Activated CD8-positive, alpha-beta memory T cell treated with anti-CD3 and anti-CD28 coated beads for 36 hours (primary cell): ENCODE data around the gene NAALADL2. TPM values are rescaled to one million over a fixed set of nuclear protein-coding genes. Genes with fewer than 3 reads are reported as not detected.
"Not testable (repeated sequence)": the region's sequence is repeated elsewhere in the genome, so short reads cannot be mapped to it uniquely, and the experiment has no call there.

Experiments used
- CTCF ChIA-PET: fragments of 350-600 bp; sonication (Branson Sonifier 250); formaldehyde crosslinking; loops from one replicate; lab custom pipeline; 2021; ENCODE audit warnings: antibody characterized with exemption; lab: Charles Lee
- POLR2A ChIA-PET: fragments of 350-600 bp; sonication (Branson Sonifier 250); formaldehyde crosslinking; loops from one replicate; lab custom pipeline; 2021; ENCODE audit warnings: antibody characterized with exemption; lab: Charles Lee
- total RNA-seq, 2 experiments: library from RNA; stranded (reverse); gene quantifications; one replicate each; pipeline ENCODE4 v1.2.3, GENCODE V29; 2021

Gene NAALADL2
- total RNA-seq, 2 experiments from 2014 or later: not detected

DNA sequence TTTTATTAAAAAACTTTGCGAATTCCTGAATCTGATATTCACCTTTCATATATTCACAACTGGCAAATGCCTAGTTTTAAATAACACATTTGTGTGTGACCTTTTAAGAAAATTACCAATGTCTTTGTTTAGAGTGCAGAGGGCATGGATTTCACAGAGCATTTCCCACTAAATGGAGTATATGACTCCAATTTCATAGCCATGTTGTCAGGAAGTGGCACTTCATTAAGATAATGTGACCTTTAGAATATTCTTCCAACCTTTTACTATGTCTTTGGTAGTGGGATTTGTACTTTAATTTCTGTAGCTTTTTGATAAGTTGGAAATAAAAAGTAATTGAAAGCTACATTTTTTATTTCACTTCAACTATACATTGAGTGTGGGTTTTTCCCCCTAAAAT, 188.7 kb downstream of the NAALADL2 start:
- POLR2A ChIA-PET: no interaction called here
- CTCF ChIA-PET: no interaction called here

DNA sequence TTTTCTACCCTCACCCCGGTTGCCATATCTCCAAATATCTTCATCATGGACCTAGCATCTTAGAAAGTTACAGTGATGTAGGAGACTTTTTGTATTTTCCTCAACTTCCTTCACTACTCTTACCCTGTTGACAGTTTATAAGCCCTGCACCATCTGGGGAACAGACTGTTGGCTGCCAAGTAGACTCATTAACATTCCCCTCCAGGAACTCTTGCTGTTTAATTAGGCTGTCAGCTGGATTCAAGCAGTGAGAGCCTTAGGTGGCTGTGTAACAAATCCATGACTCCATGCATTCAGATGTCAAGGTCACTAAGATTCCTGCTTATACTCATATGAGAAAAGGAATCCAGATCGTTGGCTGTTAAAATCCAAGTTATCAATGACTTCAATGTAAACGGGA, 198.3 kb downstream of the NAALADL2 start:
- ChIA-PET POLR2A (no interaction called here), CTCF (no interaction called here)

DNA sequence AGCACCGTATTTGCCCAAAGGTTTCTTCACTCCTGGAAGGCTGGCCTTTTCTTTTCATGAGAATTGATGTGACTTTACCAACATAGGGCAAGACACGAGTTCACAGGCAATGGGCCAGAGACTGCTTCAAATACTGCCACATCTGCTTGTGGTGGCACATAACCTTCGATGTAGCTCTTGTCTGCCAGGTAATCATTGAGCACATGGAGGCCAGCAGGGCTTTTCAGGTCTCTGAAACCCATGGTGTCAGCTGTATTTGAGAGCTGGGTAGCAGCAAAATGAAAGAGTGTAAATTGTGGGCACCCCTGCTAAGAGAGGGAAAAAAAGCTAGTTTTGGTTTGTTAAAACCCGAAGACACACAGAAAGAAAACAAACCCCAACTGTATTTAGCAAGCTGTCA, 200.7 kb downstream of the NAALADL2 start:
- ChIA-PET CTCF (no interaction called here), POLR2A (no interaction called here)

DNA sequence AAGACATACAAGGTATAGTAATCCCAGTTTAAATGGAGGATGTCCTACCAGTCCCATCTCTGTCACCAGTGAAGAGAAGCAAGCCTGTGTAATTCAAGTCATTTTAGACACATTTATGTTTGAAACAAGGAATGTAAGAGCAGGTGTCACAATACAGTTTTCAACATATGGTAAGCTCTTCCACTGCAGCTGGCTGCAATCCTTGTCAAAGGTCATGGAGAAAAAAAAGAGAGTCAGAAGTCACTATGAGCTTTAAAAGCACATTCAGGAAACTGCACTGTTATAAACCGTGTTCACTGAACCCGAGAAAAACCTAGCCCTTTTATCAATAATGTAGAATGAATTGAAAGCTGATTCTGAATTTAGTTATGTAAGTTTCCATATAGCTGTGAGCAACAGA, 206.4 kb downstream of the NAALADL2 start:
- POLR2A ChIA-PET: no interaction called here
- CTCF ChIA-PET: no interaction called here

DNA sequence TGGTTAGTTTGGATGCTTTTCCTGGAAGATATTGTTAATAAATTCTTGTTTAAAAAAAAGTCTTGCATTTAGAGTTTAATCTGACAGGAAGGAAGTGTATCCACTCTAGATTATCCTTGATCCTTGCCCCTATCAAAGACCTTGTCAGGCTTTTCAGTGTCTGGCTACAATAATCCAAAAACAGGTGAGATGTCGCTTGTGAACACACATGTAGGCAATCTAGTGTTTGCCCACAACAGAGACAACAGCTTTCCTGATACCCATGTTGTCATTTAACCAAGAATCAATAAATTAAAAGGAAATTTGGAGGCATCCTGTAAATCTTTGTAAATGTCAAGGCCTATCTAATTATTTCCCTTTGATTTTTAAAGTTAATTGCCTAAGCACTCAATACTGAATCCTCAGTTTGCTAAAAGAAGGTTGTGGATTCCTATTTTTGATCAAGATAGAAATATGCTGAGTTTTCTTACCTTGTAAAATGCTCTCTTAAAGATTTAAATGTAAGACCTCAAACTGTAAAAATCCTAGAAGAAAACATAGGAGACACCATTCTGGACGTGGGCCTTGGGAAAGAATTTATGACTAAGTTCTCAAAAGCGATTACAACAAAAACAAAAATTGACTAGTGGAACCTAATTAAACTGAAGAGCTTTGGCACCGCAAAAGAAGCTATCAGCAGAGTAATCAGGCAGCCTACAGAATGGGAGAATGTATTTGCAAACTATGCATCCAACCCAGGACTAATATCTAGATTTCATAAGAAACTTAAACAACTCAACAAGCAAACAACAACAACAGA, 207.7 kb downstream of the NAALADL2 start:
- CTCF ChIA-PET: no interaction called here
- POLR2A ChIA-PET: no interaction called here

DNA sequence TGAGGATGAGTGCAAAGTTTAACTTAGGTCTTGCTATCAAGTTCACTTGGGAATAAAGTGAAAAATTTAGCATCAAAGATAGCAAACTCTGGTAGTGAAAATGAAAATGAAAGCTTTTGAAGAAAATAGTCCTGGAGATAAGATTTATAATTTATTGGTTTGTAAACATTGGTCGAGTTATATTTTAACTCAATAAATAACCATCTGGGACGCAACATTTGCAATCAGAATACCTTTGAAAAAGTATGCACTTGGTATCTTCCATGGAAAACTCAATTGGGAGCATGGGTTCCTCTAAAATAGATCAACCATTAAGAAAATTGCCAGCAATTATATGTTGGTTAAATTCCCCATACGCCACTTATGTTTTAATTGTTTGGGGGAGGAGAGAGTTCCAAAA, 209.5 kb downstream of the NAALADL2 start:
- ChIA-PET POLR2A (no interaction called here), CTCF (no interaction called here)

DNA sequence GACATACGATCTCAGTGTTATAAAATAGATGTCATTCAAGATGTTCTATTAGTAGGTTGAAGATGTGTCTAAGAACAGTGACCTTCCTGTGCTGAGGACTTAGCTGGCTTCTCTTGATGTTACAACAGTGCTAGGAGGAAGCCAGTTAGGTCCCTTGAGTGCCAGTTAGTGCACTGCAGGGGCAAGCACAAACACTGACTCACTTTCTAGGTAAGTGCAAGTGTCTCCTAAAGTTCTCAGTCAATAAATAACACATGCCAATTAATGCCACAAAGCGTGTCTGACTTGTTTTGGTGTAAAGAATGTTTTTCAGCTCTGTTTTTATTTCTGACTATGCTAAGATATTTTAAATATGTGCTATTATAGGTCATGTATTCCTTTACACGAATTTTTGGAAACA, 211.8 kb downstream of the NAALADL2 start:
- POLR2A ChIA-PET: no interaction called here
- CTCF ChIA-PET: no interaction called here

DNA sequence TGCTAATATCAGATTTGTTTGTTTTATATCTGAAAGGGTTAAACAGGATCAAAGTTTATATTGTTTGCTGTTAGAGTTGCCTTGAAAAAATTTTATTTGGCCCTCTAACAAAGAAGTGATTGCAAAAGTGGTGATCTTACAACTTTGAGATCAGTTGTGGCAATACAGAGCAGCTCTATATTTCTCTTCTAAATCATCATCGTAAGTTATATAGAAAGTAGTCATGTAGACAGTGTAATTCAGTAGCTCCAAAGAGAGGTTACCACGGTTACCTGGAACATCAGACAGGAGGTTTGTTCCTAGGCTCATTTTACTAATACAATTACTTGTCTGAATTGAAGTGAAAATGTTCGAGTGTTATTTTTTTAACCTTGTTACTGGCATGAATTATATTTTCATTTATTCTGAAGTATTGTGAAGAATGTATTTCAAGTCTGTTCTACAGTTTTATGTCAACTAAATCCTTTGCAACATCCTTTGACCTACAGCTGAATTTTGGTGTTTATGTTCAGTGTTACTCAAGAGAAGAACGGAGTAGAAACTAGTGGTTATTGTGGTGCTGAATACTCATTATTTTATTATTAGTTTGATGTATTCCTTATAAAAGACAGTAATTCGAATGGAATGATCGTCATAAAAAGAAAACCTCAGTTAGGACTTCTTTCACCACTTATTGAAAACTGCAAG, 214.2 kb downstream of the NAALADL2 start:
- ChIA-PET CTCF (no interaction called here), POLR2A (no interaction called here)

DNA sequence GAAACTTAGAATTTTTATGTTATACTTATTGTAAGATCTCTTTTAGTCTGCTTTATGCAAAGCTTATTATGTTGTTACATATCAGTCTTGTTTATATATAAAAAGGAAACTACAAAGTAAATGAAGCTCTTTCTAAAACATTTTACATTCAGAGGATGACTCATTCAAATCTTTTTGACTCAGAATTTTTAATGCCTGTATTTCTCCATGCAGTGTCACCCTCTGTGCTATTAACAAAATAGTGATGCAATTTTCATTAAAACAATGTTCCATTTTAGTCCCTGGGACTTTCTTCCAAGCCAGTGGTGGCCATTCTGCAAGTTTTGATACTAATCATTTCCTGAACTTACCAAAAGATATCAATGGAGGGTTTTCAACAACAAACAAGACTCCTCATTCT, 216.1 kb downstream of the NAALADL2 start:
- ChIA-PET POLR2A (no interaction called here), CTCF (no interaction called here)

DNA sequence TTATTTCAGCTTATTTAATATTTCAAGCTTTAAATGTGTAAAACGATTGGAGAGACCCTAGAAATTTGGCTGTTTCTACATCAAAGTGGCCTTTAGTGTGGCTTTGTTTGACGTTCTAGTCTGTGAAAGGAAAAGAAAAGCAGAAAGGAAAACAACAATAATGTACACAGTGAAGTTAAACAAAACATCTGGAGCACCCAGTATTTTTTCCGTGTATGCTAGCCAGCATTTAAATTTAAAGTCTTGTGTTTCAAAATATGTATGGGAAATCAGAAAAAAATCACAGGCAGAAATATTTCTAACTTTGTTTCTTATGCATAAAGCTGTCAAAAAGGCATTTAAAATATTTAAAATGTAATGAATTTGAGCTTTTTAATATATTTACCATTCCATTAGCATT, 218.1 kb downstream of the NAALADL2 start:
- ChIA-PET CTCF (no interaction called here), POLR2A (no interaction called here)

DNA sequence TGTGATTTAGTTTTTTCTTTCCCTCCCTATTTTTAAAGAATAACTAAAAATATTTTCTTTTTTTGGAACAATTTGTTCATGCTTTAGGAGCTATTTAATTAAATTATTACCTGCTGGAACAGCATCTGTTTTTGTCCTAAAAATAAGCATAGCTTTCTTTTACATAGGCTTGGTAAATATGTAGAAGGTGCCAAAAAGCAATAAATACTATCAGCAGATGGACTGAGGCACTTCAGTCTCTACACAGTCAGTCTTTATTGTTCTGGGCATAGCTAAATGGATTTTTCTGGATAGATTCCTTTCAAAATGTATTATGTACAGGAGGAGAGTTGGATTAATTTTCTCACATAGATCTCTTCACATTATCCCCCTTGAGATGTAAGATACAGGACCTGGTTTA, 223.5 kb downstream of the NAALADL2 start:
- POLR2A ChIA-PET: no interaction called here
- CTCF ChIA-PET: no interaction called here

DNA sequence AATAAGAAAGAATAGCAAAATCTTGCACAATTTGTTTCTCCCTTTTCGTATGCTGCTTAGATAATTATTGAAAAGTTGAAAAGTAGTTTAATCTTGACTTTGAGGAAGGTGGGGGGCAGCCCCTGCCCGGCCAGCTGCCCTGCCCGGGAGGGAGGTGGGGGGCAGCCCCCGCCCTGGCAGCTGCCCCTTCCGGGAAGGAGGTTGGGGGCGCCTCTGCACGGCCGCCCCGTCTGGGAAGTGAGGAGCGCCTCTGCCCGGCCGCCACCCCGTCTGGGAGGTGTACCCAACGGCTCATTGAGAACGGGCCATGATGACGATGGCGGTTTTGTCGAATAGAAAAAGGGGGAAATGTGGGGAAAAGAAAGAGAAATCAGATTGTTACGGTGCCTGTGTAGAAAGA, 228.0 kb downstream of the NAALADL2 start:
- POLR2A ChIA-PET, CTCF ChIA-PET: not testable (repeated sequence)

DNA sequence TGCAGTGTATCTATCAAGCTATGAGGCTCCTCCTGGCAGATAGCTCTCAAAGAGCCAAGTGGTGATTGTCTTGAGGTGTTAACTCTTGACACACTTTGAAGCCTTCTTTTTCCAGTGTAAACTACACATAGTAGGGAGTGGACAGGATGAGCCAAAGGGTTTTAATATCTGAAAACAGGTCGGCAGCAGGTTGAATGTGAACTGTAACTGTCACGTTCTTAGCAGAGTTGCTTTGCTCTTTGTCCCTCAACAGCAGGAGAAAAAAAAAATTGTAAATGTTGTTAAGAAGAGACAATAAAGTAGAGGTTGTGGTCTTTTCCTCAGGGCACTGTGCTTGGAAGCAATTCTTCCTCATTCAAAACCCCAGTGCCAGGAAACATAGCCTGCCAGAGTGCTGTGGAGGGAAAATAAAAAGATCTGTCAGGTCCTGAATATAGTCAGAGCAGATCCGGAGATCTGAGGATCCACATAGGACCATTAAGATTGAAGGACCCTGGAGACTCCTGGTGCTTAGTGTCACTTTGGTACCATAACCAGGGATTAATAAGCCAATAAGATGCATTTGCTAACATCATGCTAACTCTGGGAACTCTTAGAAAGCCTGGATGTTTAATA, 229.7 kb downstream of the NAALADL2 start:
- CTCF ChIA-PET: no interaction called here
- POLR2A ChIA-PET: no interaction called here

DNA sequence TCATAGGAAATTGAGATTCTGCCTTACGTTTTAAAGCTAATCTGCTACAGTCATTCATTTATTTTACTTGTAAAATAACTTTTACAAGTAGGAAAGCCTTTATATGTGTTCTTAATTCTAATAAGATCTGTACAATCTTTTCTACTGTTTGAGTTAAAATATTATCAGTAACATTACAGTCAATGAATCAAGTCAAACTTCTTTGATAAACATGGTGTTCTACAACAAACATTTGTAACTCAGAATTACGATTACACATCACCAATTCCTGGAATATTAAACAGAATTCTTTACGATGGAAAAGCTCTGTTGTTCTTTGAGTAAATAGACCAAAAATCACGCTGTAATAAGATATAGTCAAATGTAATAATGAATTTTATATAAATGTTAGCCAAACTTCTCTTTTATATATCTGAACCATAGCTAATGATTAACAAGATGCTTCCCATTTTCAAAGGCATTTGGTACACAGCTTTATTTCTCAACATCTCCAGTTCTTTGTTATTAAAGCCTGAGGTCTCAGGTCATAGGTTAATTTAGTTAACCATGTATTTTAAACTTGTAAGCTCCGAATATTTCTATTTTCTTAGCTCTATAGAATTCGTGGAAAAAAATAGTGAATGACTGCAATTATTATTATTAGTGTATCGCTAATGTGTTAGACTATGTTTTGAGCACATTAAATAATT, 232.4 kb downstream of the NAALADL2 start:
- CTCF ChIA-PET: no interaction called here
- POLR2A ChIA-PET: no interaction called here

DNA sequence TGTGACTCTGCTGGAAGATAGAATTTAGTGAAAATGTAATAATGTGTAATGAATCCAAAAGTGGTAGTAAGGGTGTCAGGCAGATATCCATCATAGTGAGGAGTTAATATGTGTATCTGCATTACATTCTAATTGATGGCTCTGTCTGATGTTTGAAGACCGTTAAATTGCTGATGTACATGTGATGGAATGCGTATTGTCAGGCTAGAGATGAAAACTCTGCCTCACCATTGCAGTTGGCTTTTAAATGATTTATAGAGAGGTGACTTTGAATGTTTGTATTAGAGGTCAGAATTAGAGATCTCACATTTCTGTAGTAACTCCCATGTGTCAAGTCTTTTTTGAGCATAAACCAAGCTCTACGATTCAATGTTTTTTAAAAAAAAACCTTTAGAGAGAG, 234.6 kb downstream of the NAALADL2 start:
- ChIA-PET CTCF (no interaction called here), POLR2A (no interaction called here)

DNA sequence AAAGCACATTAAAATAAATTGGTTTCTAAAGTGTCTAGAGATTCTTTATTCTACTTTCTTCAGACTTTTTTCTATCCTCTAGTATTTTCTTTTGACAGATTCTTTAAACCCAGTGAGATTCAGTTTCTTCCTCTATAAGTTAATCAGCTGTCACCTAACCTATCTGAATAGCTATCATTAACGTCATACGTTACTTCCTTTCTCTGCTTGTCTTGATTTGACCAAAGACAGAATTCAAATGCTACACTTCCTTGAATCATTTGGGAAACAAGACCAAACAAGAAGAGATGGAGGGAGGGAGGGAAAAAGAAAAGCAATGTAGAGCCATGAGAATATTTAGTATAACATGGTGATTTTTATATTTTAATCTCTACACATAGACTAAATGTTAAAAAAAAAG, 235.2 kb downstream of the NAALADL2 start:
- ChIA-PET POLR2A (no interaction called here), CTCF (no interaction called here)

DNA sequence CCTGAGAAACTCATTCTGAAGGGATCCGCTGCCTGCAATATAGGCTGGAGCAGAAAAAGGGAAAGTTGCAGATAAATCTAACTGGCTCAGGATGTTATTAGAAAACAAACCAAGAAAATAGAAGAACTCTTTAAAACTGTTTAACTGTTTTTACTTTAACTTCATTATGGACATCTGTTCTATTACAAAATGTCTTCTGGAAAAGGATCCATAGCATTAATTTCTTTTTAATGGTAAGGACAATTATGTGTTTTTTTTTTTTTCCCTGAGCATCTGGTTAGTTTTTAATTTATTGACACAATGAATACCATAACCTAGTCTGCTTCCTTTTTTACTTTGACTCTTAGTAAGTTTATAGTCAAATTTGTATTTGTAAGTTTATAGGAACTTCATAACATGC, 239.5 kb downstream of the NAALADL2 start:
- ChIA-PET POLR2A (no interaction called here), CTCF (no interaction called here)

DNA sequence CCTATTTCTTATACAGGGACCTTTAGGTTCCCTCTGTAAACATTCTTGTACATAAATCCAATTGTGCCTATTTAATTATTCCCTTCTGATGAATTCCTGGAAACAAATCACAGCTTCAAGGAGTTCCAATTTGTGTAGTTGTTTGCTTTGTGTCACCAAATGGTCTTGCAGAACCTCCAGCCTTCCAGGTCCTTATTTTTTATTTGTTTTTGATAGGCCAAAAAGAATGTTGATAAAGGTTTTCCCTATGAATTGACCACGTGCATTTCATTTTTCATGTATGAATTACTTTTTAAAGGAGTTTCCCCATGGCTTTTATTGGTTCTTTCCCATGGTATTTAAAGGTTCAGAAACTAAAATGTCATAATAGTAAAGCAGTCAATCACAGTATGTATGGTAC, 243.0 kb downstream of the NAALADL2 start:
- ChIA-PET CTCF (no interaction called here), POLR2A (no interaction called here)

DNA sequence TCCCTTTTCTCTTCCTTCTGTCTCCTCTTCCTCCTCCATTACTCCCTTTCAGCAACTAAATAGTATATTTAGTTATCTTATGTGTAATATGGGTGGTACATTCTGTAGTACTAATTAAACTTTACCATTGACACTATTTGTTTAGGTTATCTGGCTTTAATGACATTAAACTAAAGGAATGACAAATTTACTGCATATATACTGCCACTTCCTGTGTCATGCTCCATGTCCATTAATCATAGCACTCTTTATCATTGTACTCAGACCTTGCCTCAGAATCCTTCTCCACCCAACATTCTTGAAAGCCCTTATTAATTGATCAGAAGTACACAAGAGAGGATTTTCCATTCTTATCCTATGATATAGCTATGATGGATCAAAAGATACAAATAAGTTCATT, 244.2 kb downstream of the NAALADL2 start:
- ChIA-PET CTCF (no interaction called here), POLR2A (no interaction called here)

DNA sequence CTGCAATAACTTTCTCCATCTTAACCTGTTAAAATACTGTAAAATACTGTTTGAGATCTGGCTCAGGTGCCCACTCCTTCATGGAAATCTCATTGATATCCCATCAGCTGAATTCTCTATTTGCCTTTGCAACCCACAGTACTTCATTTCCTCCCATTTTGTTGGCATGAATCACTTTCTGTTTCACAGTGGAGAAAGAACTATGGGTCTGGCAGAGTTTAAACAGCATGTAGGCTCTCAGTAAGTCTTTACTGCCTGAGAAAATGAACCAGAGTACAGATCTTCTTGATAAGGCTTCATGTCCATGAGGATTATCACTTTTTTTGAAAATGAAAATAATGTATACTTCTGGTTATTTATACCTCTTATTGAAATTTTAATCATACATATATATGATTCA, 245.9 kb downstream of the NAALADL2 start:
- ChIA-PET POLR2A (no interaction called here), CTCF (no interaction called here)
